ENCODE results near the gene CRADD.

GRCh38 chr12:93922583-93923006 lies 245.4 kb downstream of the CRADD start:
- TF ChIP-seq POLR2A (IDR thresholded peaks at IDR 0.05; ENCODE audit: low read length), result no peak
- TF ChIP-seq GATA1 (IDR thresholded peaks at IDR 0.05; ENCODE audit: low read depth, low read length), result no peak
